ENCODE results near the gene HACD4.

HACD4 gene

DNA sequence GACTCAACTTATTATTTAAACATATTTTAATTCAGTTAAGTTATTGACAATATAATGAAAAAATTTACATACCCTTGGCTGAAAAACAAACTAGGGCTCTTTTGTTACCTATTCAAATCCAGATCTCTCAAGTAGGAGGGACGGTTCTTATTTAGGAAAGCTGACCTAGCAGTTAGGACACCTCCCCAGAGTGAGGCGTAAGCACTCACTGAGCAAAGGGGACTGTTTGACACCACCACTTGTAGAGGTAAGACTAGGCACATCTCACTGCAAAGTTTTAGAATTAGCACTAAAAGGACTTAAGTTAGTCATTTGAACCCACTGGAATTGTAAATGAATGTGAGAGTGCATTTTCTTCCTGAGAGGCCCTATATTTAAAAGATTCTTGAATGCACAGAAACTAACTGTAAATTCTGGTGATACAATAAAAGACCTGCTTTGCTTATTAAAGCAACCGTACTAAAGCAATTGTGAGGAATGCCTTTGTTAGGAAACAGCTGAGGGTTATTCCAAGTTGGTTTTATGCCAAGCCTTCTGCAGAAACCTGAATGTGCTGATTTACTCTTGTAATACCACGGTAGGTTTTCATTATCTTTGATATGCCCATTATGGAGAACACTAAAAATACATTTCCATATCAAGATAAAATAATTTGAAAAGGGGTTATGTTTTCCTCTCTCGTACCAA is 16.2 kb downstream of the HACD4 start:
- in situ Hi-C loops (cut with HindIII; ENCODE audit: low sequenced_read_pairs) = no loop called here
- no peak overlapping the region for H3K4me3 ChIP-seq (ENCODE audit: low read depth, low read length)
- peak; percentile 24 for DNase-seq (ENCODE audit: low read depth, low spot score)
- TF ChIP-seq, protein P1, sequence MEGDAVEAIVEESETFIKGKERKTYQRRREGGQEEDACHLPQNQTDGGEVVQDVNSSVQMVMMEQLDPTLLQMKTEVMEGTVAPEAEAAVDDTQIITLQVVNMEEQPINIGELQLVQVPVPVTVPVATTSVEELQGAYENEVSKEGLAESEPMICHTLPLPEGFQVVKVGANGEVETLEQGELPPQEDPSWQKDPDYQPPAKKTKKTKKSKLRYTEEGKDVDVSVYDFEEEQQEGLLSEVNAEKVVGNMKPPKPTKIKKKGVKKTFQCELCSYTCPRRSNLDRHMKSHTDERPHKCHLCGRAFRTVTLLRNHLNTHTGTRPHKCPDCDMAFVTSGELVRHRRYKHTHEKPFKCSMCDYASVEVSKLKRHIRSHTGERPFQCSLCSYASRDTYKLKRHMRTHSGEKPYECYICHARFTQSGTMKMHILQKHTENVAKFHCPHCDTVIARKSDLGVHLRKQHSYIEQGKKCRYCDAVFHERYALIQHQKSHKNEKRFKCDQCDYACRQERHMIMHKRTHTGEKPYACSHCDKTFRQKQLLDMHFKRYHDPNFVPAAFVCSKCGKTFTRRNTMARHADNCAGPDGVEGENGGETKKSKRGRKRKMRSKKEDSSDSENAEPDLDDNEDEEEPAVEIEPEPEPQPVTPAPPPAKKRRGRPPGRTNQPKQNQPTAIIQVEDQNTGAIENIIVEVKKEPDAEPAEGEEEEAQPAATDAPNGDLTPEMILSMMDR (IDR thresholded peaks at IDR 0.05; ENCODE audit: low read depth, low read length) = no peak

DNA sequence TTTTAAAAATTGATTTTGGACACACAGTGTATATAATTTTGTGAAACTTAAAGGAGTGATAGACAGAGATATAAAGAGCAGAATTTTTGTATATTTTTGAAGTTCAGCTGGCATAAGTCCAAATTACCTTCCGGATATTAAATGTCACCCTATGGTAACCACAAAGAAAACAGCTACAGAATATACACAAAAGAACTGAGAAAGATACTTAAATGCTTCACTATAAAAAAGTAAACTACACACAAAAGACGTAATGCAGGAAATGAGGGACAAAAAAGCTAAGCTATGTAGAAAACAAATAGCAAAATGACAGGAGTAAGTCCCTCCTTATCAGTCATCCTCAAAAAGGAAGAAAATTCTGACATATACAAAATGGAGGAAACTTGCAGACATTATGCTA is 29.4 kb downstream of the HACD4 start:
- no peak for DNase-seq (ENCODE audit: low read depth, low spot score)
- in situ Hi-C loops (cut with HindIII; ENCODE audit: low sequenced_read_pairs) = no loop called here
- no peak overlapping the region for H3K4me3 ChIP-seq (ENCODE audit: low read depth, low read length)
- TF ChIP-seq, protein P1 (IDR thresholded peaks at IDR 0.05; ENCODE audit: low read depth, low read length) = no peak

DNA sequence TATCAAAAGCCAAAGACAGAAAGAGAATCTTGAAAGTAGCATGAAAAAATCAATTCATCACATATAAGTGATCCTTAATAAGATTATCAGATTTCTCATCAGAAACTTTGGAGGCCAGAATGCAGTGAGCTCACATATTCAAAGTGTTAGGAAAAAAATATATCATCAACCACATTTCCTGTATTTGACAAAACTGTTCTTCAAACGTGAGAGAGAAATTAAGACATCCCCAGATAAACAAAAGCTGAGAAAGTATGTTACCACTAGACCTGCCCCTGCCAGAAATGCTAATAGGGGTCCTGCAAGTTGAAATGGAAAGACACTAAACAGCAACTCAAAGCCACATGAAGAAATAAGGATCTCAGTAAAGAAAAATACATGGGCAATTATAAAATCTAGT is 29.9 kb downstream of the HACD4 start:
- in situ Hi-C loops (cut with HindIII; ENCODE audit: low sequenced_read_pairs) = no loop called here
- no peak for DNase-seq (ENCODE audit: low read depth, low spot score)
- H3K4me3 ChIP-seq (ENCODE audit: low read depth, low read length) = no peak overlapping the region
- TF ChIP-seq, protein P1 (IDR thresholded peaks at IDR 0.05; ENCODE audit: low read depth, low read length) = no peak

DNA sequence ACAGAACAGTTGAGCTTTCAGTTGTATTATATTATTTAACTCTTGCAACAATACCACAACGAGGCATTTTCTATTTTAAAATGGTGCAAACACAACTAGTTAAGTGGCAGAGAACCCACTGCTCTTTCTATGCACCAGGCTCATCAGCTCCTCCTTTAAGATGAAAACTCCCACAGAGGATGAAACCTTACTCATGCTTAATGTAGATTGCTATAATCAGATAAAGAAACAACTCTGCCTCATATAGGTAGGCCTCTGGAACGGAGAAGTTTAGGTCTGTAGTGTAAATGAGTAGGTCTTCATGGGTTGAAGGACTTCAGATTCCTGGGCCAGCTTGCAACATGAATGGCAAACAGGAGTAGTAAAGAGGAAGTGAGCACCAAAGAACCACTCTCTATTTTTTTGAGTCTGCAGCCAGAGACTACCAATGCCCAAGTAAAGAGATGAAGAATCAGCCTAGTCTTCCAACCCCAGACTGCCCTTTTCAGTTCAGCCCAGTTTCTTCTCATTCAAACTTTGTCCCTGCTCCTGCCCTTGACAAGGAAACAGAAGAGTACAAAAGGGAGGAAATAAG is 33.9 kb downstream of the HACD4 start:
- in situ Hi-C loops (cut with HindIII; ENCODE audit: low sequenced_read_pairs) = no loop called here
- TF ChIP-seq, protein P1 (IDR thresholded peaks at IDR 0.05; ENCODE audit: low read depth, low read length) = no peak
- no peak for DNase-seq (ENCODE audit: low read depth, low spot score)
- H3K4me3 ChIP-seq (ENCODE audit: low read depth, low read length) = no peak overlapping the region

DNA sequence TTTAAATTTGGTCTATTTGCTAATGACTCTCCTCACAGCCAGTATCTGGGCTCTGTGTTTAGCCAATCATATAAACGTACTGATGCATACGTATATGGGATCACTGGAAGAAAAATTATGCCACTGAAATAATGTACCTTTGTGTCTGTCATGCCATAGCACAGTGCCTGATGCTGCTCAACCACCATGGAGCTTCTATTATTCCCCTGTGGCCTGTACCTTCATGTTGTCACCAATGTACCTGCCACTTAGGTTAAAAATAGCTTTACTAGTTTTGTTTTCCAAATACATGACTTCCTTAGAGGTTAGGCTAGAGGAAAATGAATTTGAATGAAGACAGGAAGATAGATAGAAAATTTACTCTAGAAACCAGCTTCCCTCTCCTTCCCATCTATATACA is 34.6 kb downstream of the HACD4 start:
- no peak overlapping the region for H3K4me3 ChIP-seq (ENCODE audit: low read depth, low read length)
- DNase-seq (ENCODE audit: low read depth, low spot score) = no peak
- in situ Hi-C loops (cut with HindIII; ENCODE audit: low sequenced_read_pairs) = no loop called here
- TF ChIP-seq, protein P1 (IDR thresholded peaks at IDR 0.05; ENCODE audit: low read depth, low read length) = no peak

DNA sequence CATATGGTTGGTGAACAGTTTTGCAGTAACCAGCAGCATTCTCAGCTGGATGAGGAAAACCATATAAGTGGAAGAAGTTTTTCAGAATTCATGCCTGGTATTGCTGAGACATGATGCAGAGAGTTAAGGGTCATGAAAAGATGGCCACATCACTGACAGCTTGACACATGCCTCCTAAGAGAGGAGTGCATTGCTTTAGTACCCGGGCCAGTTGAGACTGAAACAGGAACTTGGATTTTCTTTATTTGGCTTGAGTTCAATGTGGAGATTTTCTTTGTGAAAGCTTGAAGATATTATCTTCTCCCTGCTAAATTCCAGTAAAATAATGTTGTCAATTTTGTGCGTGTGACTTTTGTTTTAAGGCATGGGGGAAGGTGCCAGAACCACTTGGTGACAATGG is 35.8 kb downstream of the HACD4 start:
- no peak overlapping the region for H3K4me3 ChIP-seq (ENCODE audit: low read depth, low read length)

More for the DNA sequence above, 35.8 kb downstream of the HACD4 start:
- no peak for DNase-seq (ENCODE audit: low read depth, low spot score)
- TF ChIP-seq, protein P1 (IDR thresholded peaks at IDR 0.05; ENCODE audit: low read depth, low read length) = no peak
- in situ Hi-C loops (cut with HindIII; ENCODE audit: low sequenced_read_pairs) = no loop called here

Data from astrocyte of the spinal cord (primary cell).